ENCODE results near the gene LAMA3. TPM values are rescaled to one million over a fixed set of nuclear protein-coding genes. Genes with fewer than 3 reads are reported as not detected.

LAMA3 gene
- total and polyA plus RNA-seq, 10 of the 15 experiments (the other 5 are each of a cell fraction or from before 2014, with no cell fraction given), result 0.37 to 6.5 (median 5.4) TPM

GRCh38 chr18:23690505-23691068 lies 1.3 kb downstream of the LAMA3 start:
- no peaks in the 10 kb centered on the region for H3K79me2 ChIP-seq (ENCODE audit: control insufficient read depth, insufficient read depth, low read length)
- H2AFZ ChIP-seq (ENCODE audit: control insufficient read depth, low read depth, low read length), result no peak overlapping the region
- TF ChIP-seq NFXL1 (IDR thresholded peaks at IDR 0.05; ENCODE audit: borderline replicate concordance) (no peak), SMAD5 (IDR thresholded peaks at IDR 0.05; ENCODE audit: low read depth) (no peak), POLR2AphosphoS2 (IDR thresholded peaks at IDR 0.05; ENCODE audit: low read depth, low read length) (no peak)
- POLR2A ChIA-PET, result no interaction called here
- SMC1A ChIA-PET (ENCODE audit: uncharacterized antibody, unreplicated experiment), result interaction anchor here (1.6 kb wide), 1 partner anchor 66 kb away, joined by 3 read pairs; no protein-coding TSS in a partner anchor
- no peaks in the 10 kb centered on the region for H3K4me1 ChIP-seq (ENCODE audit: control insufficient read depth, insufficient read depth, low read length)
- H3K4me3 ChIP-seq, result no peak overlapping the region
- RAD21 ChIA-PET (ENCODE audit: unreplicated experiment), result no interaction called here
- intact Hi-C loops (cut with micrococcal nuclease; ENCODE audit: unreplicated experiment) (no loop called here), in situ Hi-C loops (cut with MboI) (no loop called here)
- H3K27ac ChIP-seq (ENCODE audit: control insufficient read depth, insufficient read depth), result no peak overlapping the region
- H3K9ac ChIP-seq (ENCODE audit: control insufficient read depth, insufficient read depth, low read length), result no peak overlapping the region
- H3K27me3 ChIP-seq (replicated peaks in 1 of 2; ENCODE audit: control insufficient read depth in 2 of 2, insufficient read depth in 2 of 2, low read length in 1 of 2), result peaks cover 11 to 16% of the 10 kb centered on the region in 2 experiments
- H3K36me3 ChIP-seq (ENCODE audit: control insufficient read depth in 2 of 2, insufficient read depth in 2 of 2, low read length in 1 of 2), result no peaks in the 10 kb centered on the region
- FAIRE-seq, result no peak
- CTCF ChIA-PET, result interaction anchor here (0.7 to 1.4 kb wide), 2 partner anchors 12 to 47 kb away, joined by 3 read pairs; no protein-coding TSS in a partner anchor
- no peaks in the 10 kb centered on the region for H3K9me3 ChIP-seq (replicated peaks; ENCODE audit: control insufficient read depth, insufficient read depth, low read length)
- H3K4me2 ChIP-seq (ENCODE audit: control insufficient read depth, insufficient read depth), result no peak overlapping the region
- H4K20me1 ChIP-seq (ENCODE audit: control insufficient read depth, insufficient read depth), result no peaks in the 10 kb centered on the region
- ATAC-seq, result no peak
- no TSS peak for BruUV-seq (replicated peaks)
- WGBS (ENCODE audit: insufficient coverage, insufficient replicate concordance, low lambda C conversion rate, missing lambda C conversion rate), result 76% methylated on average over 21 of the region's 21 CpGs
- DNase-seq (ENCODE audit: low read depth, low spot score), result no peak

- TF ChIP-seq MTA2 (IDR thresholded peaks at IDR 0.05; ENCODE audit: low read depth) (no peak), YY1 (IDR thresholded peaks at IDR 0.05; ENCODE audit: low read depth, low read length) (no peak), DPF2 (IDR thresholded peaks at IDR 0.05) (no peak), EZH2 (IDR thresholded peaks at IDR 0.05; ENCODE audit: borderline replicate concordance, control insufficient read depth, low read depth, low read length) (no peak), RB1 (IDR thresholded peaks at IDR 0.05; ENCODE audit: borderline replicate concordance) (no peak), ASH2L (IDR thresholded peaks at IDR 0.05; ENCODE audit: borderline replicate concordance, low read depth) (no peak), BCL11A (IDR thresholded peaks at IDR 0.05; ENCODE audit: low read depth, low read length) (no peak), BACH1 (IDR thresholded peaks at IDR 0.05; ENCODE audit: borderline replicate concordance) (no peak), SPI1 (IDR thresholded peaks at IDR 0.05; ENCODE audit: borderline replicate concordance, insufficient read depth, low read depth, low read length) (no peak), FOXM1 (IDR thresholded peaks at IDR 0.05; ENCODE audit: low read depth, low read length) (no peak), LARP7 (IDR thresholded peaks at IDR 0.05) (no peak)
- no peak overlapping the region for H3K4me2 ChIP-seq (ENCODE audit: control insufficient read depth, insufficient read depth)
- no peak overlapping the region for H3K27ac ChIP-seq (ENCODE audit: control insufficient read depth, insufficient read depth)
- POLR2A ChIA-PET, result interaction anchor here (0.6 to 0.7 kb wide), 2 partner anchors 35 to 132 kb away, joined by 3 read pairs; no protein-coding TSS in a partner anchor
- intact Hi-C loops (cut with micrococcal nuclease; ENCODE audit: unreplicated experiment) (no loop called here), in situ Hi-C loops (cut with MboI) (no loop called here)
- BruUV-seq (replicated peaks), result no TSS peak
- ATAC-seq, result no peak
- no peak overlapping the region for H3K9ac ChIP-seq (ENCODE audit: control insufficient read depth, insufficient read depth, low read length)
- no peak for FAIRE-seq
- H3K79me2 ChIP-seq (ENCODE audit: control insufficient read depth, insufficient read depth, low read length), result no peaks in the 10 kb centered on the region
- H3K27me3 ChIP-seq (replicated peaks in 1 of 2; ENCODE audit: control insufficient read depth in 2 of 2, insufficient read depth in 2 of 2, low read length in 1 of 2), result peaks cover 10 to 13% of the 10 kb centered on the region in 2 experiments
- CTCF ChIA-PET, result interaction anchor here (0.5 to 2.0 kb wide), 3 partner anchors 9 to 1295 kb away, joined by 4 to 12 read pairs (median 4); no protein-coding TSS in a partner anchor
- DNase-seq (ENCODE audit: low read depth, low spot score), result no peak
- WGBS (ENCODE audit: insufficient coverage, insufficient replicate concordance, low lambda C conversion rate, missing lambda C conversion rate), result 17% methylated on average over 2 of the region's 2 CpGs
- H3K4me3 ChIP-seq, result no peak overlapping the region
- SMC1A ChIA-PET (ENCODE audit: uncharacterized antibody, unreplicated experiment), result no interaction called here
- H3K36me3 ChIP-seq (ENCODE audit: control insufficient read depth in 2 of 2, insufficient read depth in 2 of 2, low read length in 1 of 2), result no peaks in the 10 kb centered on the region
- H2AFZ ChIP-seq (ENCODE audit: control insufficient read depth, low read depth, low read length), result no peak overlapping the region
- H3K4me1 ChIP-seq (ENCODE audit: control insufficient read depth, insufficient read depth, low read length), result no peaks in the 10 kb centered on the region
- no peaks in the 10 kb centered on the region for H4K20me1 ChIP-seq (ENCODE audit: control insufficient read depth, insufficient read depth)
- RAD21 ChIA-PET (ENCODE audit: unreplicated experiment), result no interaction called here
- H3K9me3 ChIP-seq (replicated peaks; ENCODE audit: control insufficient read depth, insufficient read depth, low read length), result no peaks in the 10 kb centered on the region
Observed at GRCh38 chr18:23693846-23694245, 4.6 kb downstream of the LAMA3 start.

Data from GM12878 (cell line).